SK-N-MC (cell line): ENCODE data around the gene C16orf96.

Source experiments
- EZH2 ChIP-seq: fragments of 200-600 bp; sonication (generic); IDR thresholded peaks from one replicate; pipeline ENCODE4 v1.6.1; 2017; ENCODE audit warnings: antibody characterized with exemption
- FOXP2 ChIP-seq: optimal IDR thresholded peaks from 2 replicates; pipeline ENCODE3; 2011; ENCODE audit warnings: mild to moderate bottlenecking, moderate library complexity; ENCODE audit not compliant: insufficient read depth; ENCODE audit errors: extremely low read length, control extremely low read depth
- POLR2AphosphoS5 ChIP-seq: IDR thresholded peaks from 2 replicates; pipeline ENCODE4 v1.6.1; 2012; ENCODE audit warnings: mild to moderate bottlenecking, low read depth, low read length, borderline replicate concordance

GRCh38 chr16:4566144-4566543, 10.0 kb downstream of the C16orf96 start:
- TF ChIP-seq EZH2 (no peak), POLR2AphosphoS5 (no peak), FOXP2 (no peak)
